Measurements from ENCODE around the gene DPP8. TPM values are rescaled to one million over a fixed set of nuclear protein-coding genes. Genes with fewer than 3 reads are reported as not detected.
"Not testable (repeated sequence)": the region's sequence is repeated elsewhere in the genome, so short reads cannot be mapped to it uniquely, and the experiment has no call there.

DPP8 gene
- total and polyA plus RNA-seq, 4 donors, result 30.3 to 106 (median 38.1) TPM

DNA sequence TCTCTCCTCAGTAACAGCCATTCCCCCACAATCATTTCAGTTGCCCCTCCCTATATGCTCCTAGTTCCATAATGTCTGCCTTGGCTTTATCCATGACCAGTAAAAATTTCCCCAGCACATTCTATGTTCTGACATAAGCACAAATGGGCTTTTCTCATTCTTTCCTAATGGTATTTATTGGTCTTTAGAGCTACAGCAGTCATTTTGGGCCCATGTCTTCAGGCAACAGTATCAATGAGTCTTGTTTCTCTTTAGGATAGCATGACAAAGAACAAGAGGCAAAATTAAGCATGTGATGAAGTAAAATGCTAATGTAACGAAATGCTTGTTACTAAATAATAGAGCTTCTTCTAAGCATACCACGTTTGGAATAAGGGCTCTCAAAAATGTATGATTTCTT, 8.2 kb downstream of the DPP8 start:
- no peaks in the 10 kb centered on the region for H3K9me3 ChIP-seq (ENCODE audit: control insufficient read depth, insufficient read depth, low read length)
- WGBS (ENCODE audit: insufficient coverage), result no CpG with 5 or more reads among the region's 2 CpGs
- no peaks in the 10 kb centered on the region for H3K27me3 ChIP-seq (ENCODE audit: control insufficient read depth, insufficient read depth, low read length)
- no peak overlapping the region for H3K27ac ChIP-seq (ENCODE audit: low read depth, low read length)
- H3K4me1 ChIP-seq (ENCODE audit: control insufficient read depth, insufficient read depth, low read length), result peaks cover 10% of the 10 kb centered on the region
- DNase-seq (ENCODE audit: low read depth in 4 of 6, low spot score in 6 of 6), result no peak
- peaks cover 29% of the 10 kb centered on the region for H3K36me3 ChIP-seq (ENCODE audit: control insufficient read depth, insufficient read depth, low read length)
- no peak overlapping the region for H3K4me3 ChIP-seq (ENCODE audit: low read depth, low read length)

DNA sequence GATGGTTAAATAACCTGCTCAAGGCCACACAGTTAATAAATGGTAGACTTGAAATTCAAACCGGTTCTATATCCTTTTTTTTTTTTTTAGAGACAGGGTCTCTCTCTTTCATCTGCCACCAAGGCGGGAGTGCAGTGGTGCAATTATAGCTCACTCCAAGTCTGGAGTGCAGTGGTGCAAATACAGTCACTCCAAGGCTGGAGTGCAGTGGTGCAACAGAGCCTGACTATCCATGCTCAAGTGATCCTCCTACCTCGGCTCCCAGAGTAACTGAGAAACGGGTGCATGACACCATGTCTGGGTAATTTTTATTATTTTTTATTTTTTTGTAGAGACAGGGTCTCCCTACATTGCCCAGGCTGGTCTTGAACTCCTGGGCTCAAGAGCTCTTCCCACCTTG, 23.4 kb downstream of the DPP8 start:
- Histone ChIP-seq H3K36me3 (ENCODE audit: control insufficient read depth, insufficient read depth, low read length) (peaks cover 49% of the 10 kb centered on the region), H3K9me3 (ENCODE audit: control insufficient read depth, insufficient read depth, low read length) (no peaks in the 10 kb centered on the region), H3K27ac (ENCODE audit: low read depth, low read length) (no peak overlapping the region), H3K4me3 (ENCODE audit: low read depth, low read length) (no peak overlapping the region), H3K4me1 (ENCODE audit: control insufficient read depth, insufficient read depth, low read length) (no peaks in the 10 kb centered on the region), H3K27me3 (ENCODE audit: control insufficient read depth, insufficient read depth, low read length) (no peaks in the 10 kb centered on the region)
- 83% methylated on average over 1 of the region's 4 CpGs for WGBS (ENCODE audit: insufficient coverage)
- DNase-seq (ENCODE audit: low read depth in 4 of 6, low spot score in 6 of 6), result no peak

GRCh38 chr15:65484876-65485275, 32.6 kb downstream of the DPP8 start:
- WGBS (ENCODE audit: insufficient coverage), result no CpG with 5 or more reads among the region's 4 CpGs
- H3K27me3 ChIP-seq (ENCODE audit: control insufficient read depth, insufficient read depth, low read length), result no peaks in the 10 kb centered on the region
- DNase-seq (ENCODE audit: low read depth in 4 of 6, low spot score in 6 of 6), result no peak
- no peak overlapping the region for H3K27ac ChIP-seq (ENCODE audit: low read depth, low read length)
- H3K4me3 ChIP-seq (ENCODE audit: low read depth, low read length), result no peak overlapping the region
- no peaks in the 10 kb centered on the region for H3K9me3 ChIP-seq (ENCODE audit: control insufficient read depth, insufficient read depth, low read length)
- peaks cover 44% of the 10 kb centered on the region for H3K36me3 ChIP-seq (ENCODE audit: control insufficient read depth, insufficient read depth, low read length)
- H3K4me1 ChIP-seq (ENCODE audit: control insufficient read depth, insufficient read depth, low read length), result no peaks in the 10 kb centered on the region

GRCh38 chr15:65476903-65477302, 40.6 kb downstream of the DPP8 start:
- H3K4me3 ChIP-seq (ENCODE audit: low read depth, low read length), result no peak overlapping the region
- H3K9me3 ChIP-seq (ENCODE audit: control insufficient read depth, insufficient read depth, low read length), result no peaks in the 10 kb centered on the region
- H3K36me3 ChIP-seq (ENCODE audit: control insufficient read depth, insufficient read depth, low read length), result peaks cover 50% of the 10 kb centered on the region
- no peaks in the 10 kb centered on the region for H3K4me1 ChIP-seq (ENCODE audit: control insufficient read depth, insufficient read depth, low read length)
- H3K27ac ChIP-seq (ENCODE audit: low read depth, low read length), result no peak overlapping the region
- 97% methylated on average over 4 of the region's 5 CpGs for WGBS (ENCODE audit: insufficient coverage)
- no peaks in the 10 kb centered on the region for H3K27me3 ChIP-seq (ENCODE audit: control insufficient read depth, insufficient read depth, low read length)
- DNase-seq (ENCODE audit: low read depth in 4 of 6, low spot score in 6 of 6), result no peak

GRCh38 chr15:65470866-65471265, 46.6 kb downstream of the DPP8 start:
- no peaks in the 10 kb centered on the region for H3K27me3 ChIP-seq (ENCODE audit: control insufficient read depth, insufficient read depth, low read length)

DNA sequence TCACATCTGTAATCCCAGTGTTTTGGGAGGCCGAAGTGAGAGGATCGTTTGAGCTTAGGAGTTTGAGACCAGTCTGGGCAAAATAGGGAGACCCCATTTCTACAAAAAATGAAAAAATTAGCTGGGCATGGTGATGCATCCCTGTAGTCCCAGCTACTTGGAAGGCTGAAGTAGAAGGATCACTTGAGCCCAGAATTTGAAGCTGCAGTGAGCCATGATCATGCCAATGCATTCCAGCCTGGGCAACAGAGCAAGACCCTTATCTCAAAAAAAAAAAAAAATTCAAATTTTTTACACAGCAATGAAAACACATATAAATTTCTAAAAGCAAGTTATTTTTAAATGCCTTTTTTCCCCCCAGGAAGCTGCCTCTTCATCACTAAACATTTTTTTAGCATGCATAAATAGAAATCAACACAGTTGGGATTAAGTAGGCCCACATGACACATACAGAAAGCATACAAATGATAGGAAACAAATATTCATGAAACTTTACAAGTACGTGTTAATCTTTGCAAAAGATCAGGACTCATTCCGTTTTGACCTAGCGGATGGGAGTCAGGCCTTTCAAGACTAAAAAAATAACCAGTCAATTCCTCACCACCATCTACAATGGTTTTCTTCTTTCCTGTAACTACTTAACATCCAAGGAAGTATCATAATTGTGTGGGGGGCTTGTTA, 49.1 kb downstream of the DPP8 start:
- 93% methylated on average over 3 of the region's 5 CpGs for WGBS (ENCODE audit: insufficient coverage)
- Histone ChIP-seq H3K36me3 (ENCODE audit: control insufficient read depth, insufficient read depth, low read length) (peaks cover 71% of the 10 kb centered on the region), H3K27ac (ENCODE audit: low read depth, low read length) (no peak overlapping the region), H3K9me3 (ENCODE audit: control insufficient read depth, insufficient read depth, low read length) (no peaks in the 10 kb centered on the region), H3K27me3 (ENCODE audit: control insufficient read depth, insufficient read depth, low read length) (no peaks in the 10 kb centered on the region), H3K4me1 (ENCODE audit: control insufficient read depth, insufficient read depth, low read length) (no peaks in the 10 kb centered on the region), H3K4me3 (ENCODE audit: low read depth, low read length) (no peak overlapping the region)
- no peak for DNase-seq (ENCODE audit: low read depth in 4 of 6, low spot score in 6 of 6)

More at GRCh38 chr15:65470866-65471265, 46.6 kb downstream of the DPP8 start:
- no peaks in the 10 kb centered on the region for H3K9me3 ChIP-seq (ENCODE audit: control insufficient read depth, insufficient read depth, low read length)
- no peak for DNase-seq (ENCODE audit: low read depth in 4 of 6, low spot score in 6 of 6)
- WGBS (ENCODE audit: insufficient coverage), result no CpG with 5 or more reads among the region's 3 CpGs
- H3K4me1 ChIP-seq (ENCODE audit: control insufficient read depth, insufficient read depth, low read length), result no peaks in the 10 kb centered on the region
- H3K27ac ChIP-seq (ENCODE audit: low read depth, low read length), result no peak overlapping the region
- H3K36me3 ChIP-seq (ENCODE audit: control insufficient read depth, insufficient read depth, low read length), result peaks cover 65% of the 10 kb centered on the region
- H3K4me3 ChIP-seq (ENCODE audit: low read depth, low read length), result no peak overlapping the region

GRCh38 chr15:65466901-65467300, 50.6 kb downstream of the DPP8 start:
- H3K36me3 ChIP-seq (ENCODE audit: control insufficient read depth, insufficient read depth, low read length), result peaks cover 70% of the 10 kb centered on the region
- H3K27ac ChIP-seq (ENCODE audit: low read depth, low read length), result no peak overlapping the region
- 96% methylated on average over 3 of the region's 3 CpGs for WGBS (ENCODE audit: insufficient coverage)
- H3K9me3 ChIP-seq (ENCODE audit: control insufficient read depth, insufficient read depth, low read length), result no peaks in the 10 kb centered on the region
- H3K4me3 ChIP-seq (ENCODE audit: low read depth, low read length), result no peak overlapping the region
- H3K4me1 ChIP-seq (ENCODE audit: control insufficient read depth, insufficient read depth, low read length), result no peaks in the 10 kb centered on the region
- no peak for DNase-seq (ENCODE audit: low read depth in 4 of 6, low spot score in 6 of 6)
- no peaks in the 10 kb centered on the region for H3K27me3 ChIP-seq (ENCODE audit: control insufficient read depth, insufficient read depth, low read length)

DNA sequence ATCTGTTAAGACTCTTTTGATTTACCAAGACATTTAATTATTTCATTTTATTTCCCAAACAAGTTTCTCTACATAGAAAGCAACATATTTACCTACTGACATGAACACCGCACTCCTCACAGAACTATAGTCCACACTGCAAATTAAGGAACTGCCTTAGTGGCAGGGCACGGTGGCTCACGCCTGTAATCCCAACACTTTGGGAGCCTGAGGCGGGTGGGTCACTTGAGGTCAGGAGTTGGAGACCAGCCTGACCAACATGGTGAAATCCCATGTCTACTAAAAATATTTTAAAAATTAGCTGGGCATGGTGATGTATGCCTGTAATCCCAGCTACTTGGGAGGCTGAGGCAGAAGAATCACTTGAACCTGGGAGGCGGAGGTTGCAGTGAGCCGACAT, 54.4 kb downstream of the DPP8 start:
- not testable (repeated sequence) for H3K4me1 ChIP-seq (ENCODE audit: control insufficient read depth, insufficient read depth, low read length); H3K27ac ChIP-seq (ENCODE audit: low read depth, low read length); H3K4me3 ChIP-seq (ENCODE audit: low read depth, low read length); H3K27me3 ChIP-seq (ENCODE audit: control insufficient read depth, insufficient read depth, low read length); H3K9me3 ChIP-seq (ENCODE audit: control insufficient read depth, insufficient read depth, low read length); DNase-seq (ENCODE audit: low read depth in 4 of 6, low spot score in 6 of 6)
- WGBS (ENCODE audit: insufficient coverage), result 100% methylated on average over 1 of the region's 6 CpGs
- H3K36me3 ChIP-seq (ENCODE audit: control insufficient read depth, insufficient read depth, low read length), result peaks cover 71% of the 10 kb centered on the region

GRCh38 chr15:65460741-65461347, 56.6 kb downstream of the DPP8 start:
- DNase-seq (ENCODE audit: low read depth in 4 of 6, low spot score in 6 of 6), result peak in 1 of 6 donors; percentile 62
- peaks cover 65% of the 10 kb centered on the region for H3K36me3 ChIP-seq (ENCODE audit: control insufficient read depth, insufficient read depth, low read length)
- 90% methylated on average over 3 of the region's 5 CpGs for WGBS (ENCODE audit: insufficient coverage)
- H3K27me3 ChIP-seq (ENCODE audit: control insufficient read depth, insufficient read depth, low read length), result no peaks in the 10 kb centered on the region
- no peaks in the 10 kb centered on the region for H3K9me3 ChIP-seq (ENCODE audit: control insufficient read depth, insufficient read depth, low read length)
- H3K4me1 ChIP-seq (ENCODE audit: control insufficient read depth, insufficient read depth, low read length), result no peaks in the 10 kb centered on the region
- H3K27ac ChIP-seq (ENCODE audit: low read depth, low read length), result no peak overlapping the region
- H3K4me3 ChIP-seq (ENCODE audit: low read depth, low read length), result no peak overlapping the region

DNA sequence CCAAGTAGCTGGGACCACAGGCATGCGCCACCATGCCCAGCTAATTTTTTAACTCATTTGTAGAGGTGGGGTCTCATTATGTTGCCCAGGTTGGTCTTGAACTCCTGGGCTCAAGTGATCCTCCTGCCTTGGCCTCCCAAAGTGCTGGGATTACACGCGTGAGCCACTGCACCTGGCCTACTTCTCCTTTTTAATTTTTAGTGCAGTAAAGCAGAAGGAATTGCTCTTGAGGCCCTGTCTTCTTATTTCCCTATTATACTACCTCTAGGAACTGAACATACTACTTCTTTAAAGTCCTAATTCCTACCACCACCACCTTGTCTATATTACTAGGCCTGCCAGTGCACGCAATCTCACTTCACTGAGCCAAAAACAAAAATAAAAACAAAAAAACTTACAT, 62.2 kb downstream of the DPP8 start:
- H3K9me3 ChIP-seq (ENCODE audit: control insufficient read depth, insufficient read depth, low read length); DNase-seq (ENCODE audit: low read depth in 4 of 6, low spot score in 6 of 6); H3K27me3 ChIP-seq (ENCODE audit: control insufficient read depth, insufficient read depth, low read length); H3K4me1 ChIP-seq (ENCODE audit: control insufficient read depth, insufficient read depth, low read length); H3K4me3 ChIP-seq (ENCODE audit: low read depth, low read length); H3K27ac ChIP-seq (ENCODE audit: low read depth, low read length): not testable (repeated sequence)
- peaks cover 55% of the 10 kb centered on the region for H3K36me3 ChIP-seq (ENCODE audit: control insufficient read depth, insufficient read depth, low read length)
- 100% methylated on average over 3 of the region's 4 CpGs for WGBS (ENCODE audit: insufficient coverage)

All from spinal cord (tissue), 10 donors.